ENCODE data around the gene RDX. TPM values are rescaled to one million over a fixed set of nuclear protein-coding genes. Genes with fewer than 3 reads are reported as not detected.

RDX gene
- total and polyA plus RNA-seq, 8 donors: 109 to 152 (median 133) TPM

- intact Hi-C loops (cut with DNase I): no loop called here
- ATAC-seq (no peak), DNase-seq (no peak)
- Histone ChIP-seq H3K4me1 (no peaks in the 10 kb centered on the region), H3K4me3 (no peak overlapping the region), H3K27ac (no peak overlapping the region), H3K9me3 (no peaks in the 10 kb centered on the region), H3K27me3 (no peaks in the 10 kb centered on the region), H3K36me3 (peaks cover 0 to 42% of the 10 kb centered on the region in 2 donors)
- TF ChIP-seq, protein P1, sequence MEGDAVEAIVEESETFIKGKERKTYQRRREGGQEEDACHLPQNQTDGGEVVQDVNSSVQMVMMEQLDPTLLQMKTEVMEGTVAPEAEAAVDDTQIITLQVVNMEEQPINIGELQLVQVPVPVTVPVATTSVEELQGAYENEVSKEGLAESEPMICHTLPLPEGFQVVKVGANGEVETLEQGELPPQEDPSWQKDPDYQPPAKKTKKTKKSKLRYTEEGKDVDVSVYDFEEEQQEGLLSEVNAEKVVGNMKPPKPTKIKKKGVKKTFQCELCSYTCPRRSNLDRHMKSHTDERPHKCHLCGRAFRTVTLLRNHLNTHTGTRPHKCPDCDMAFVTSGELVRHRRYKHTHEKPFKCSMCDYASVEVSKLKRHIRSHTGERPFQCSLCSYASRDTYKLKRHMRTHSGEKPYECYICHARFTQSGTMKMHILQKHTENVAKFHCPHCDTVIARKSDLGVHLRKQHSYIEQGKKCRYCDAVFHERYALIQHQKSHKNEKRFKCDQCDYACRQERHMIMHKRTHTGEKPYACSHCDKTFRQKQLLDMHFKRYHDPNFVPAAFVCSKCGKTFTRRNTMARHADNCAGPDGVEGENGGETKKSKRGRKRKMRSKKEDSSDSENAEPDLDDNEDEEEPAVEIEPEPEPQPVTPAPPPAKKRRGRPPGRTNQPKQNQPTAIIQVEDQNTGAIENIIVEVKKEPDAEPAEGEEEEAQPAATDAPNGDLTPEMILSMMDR (IDR thresholded peaks at IDR 0.05): no peak
These were observed 136.9 kb downstream of the RDX start for GRCh38 chr11:110159476-110159875.

- no peak for DNase-seq
- Histone ChIP-seq H3K36me3 (peaks cover 0 to 38% of the 10 kb centered on the region in 2 donors), H3K4me1 (no peaks in the 10 kb centered on the region), H3K4me3 (no peak overlapping the region), H3K9me3 (no peaks in the 10 kb centered on the region), H3K27me3 (no peaks in the 10 kb centered on the region), H3K27ac (no peak overlapping the region)
- ATAC-seq: peak; percentile 50
- intact Hi-C loops (cut with DNase I): no loop called here
- TF ChIP-seq, protein P1 (IDR thresholded peaks at IDR 0.05): no peak
These were observed 137.9 kb downstream of the RDX start for GRCh38 chr11:110158317-110159200.

GRCh38 chr11:110156503-110156902 is 139.9 kb downstream of the RDX start:
- H3K4me1 ChIP-seq: no peaks in the 10 kb centered on the region
- no peak overlapping the region for H3K27ac ChIP-seq
- DNase-seq (no peak), ATAC-seq (no peak)
- H3K4me3 ChIP-seq: no peak overlapping the region
- H3K36me3 ChIP-seq: peaks cover 0 to 37% of the 10 kb centered on the region in 2 donors
- H3K9me3 ChIP-seq: no peaks in the 10 kb centered on the region
- H3K27me3 ChIP-seq: no peaks in the 10 kb centered on the region
- intact Hi-C loops (cut with DNase I): no loop called here
- TF ChIP-seq, protein P1 (IDR thresholded peaks at IDR 0.05): no peak

DNA sequence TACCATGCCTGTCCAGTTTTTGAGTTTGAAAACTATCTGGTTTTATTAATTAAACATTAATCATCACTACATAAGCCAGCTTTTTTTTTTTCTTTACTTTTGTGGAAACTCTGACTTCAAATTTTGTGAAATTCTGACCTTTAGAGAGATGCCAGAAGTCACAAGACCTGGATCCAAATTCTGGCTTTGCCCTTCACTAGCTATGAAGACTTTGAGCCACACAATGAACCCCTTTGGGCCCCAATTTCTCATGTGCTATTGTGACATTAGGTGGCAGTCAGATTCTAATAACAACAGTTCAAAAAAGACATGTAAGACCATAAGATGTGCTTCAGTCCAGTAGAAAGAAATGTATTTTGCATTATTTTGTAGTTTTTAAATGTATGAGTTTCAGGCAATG is 142.9 kb downstream of the RDX start:
- H3K27me3 ChIP-seq: no peaks in the 10 kb centered on the region
- H3K4me1 ChIP-seq: peaks cover 0 to 11% of the 10 kb centered on the region in 2 donors
- intact Hi-C loops (cut with DNase I): no loop called here
- no peak for DNase-seq
- no peaks in the 10 kb centered on the region for H3K9me3 ChIP-seq
- no peak overlapping the region for H3K27ac ChIP-seq
- H3K4me3 ChIP-seq: no peak overlapping the region
- ATAC-seq: no peak
- TF ChIP-seq, protein P1 (IDR thresholded peaks at IDR 0.05): no peak
- peaks cover 0 to 17% of the 10 kb centered on the region in 2 donors for H3K36me3 ChIP-seq

DNA sequence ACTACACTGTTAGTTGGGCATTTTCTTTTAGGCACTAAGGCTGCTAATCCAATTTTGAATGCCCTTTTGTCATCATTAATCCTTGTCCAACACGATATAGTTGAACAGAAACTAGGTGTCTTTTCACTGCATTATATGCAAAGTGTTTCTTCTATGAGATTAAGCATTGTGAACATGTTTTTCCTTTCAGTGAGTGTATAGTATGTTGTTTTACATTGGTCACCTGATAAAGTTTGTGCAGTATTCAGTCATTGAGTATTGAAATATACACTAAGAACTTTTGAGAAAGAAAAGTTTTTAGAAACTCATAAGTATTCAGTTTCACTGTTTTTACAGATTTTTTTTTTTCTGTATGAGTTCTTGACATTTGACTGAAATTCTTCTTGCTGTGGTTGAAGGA is 144.2 kb downstream of the RDX start:
- peaks cover 0 to 17% of the 10 kb centered on the region in 2 donors for H3K36me3 ChIP-seq
- peaks cover 0 to 14% of the 10 kb centered on the region in 2 donors for H3K4me1 ChIP-seq
- DNase-seq: no peak
- H3K4me3 ChIP-seq: no peak overlapping the region
- TF ChIP-seq, protein P1 (IDR thresholded peaks at IDR 0.05): no peak
- intact Hi-C loops (cut with DNase I): no loop called here
- ATAC-seq: no peak
- no peaks in the 10 kb centered on the region for H3K27me3 ChIP-seq
- H3K9me3 ChIP-seq: no peaks in the 10 kb centered on the region
- no peak overlapping the region for H3K27ac ChIP-seq

All from left lung (tissue), 10 donors.